Endodermal cell (in vitro differentiated cells): ENCODE measurements around the gene LILRA5. TPM values are rescaled to one million over a fixed set of nuclear protein-coding genes. Genes with fewer than 3 reads are reported as not detected.
"Not testable (repeated sequence)": the region's sequence is repeated elsewhere in the genome, so short reads cannot be mapped to it uniquely, and the experiment has no call there.

Source experiments
- DNase-seq: peaks from one replicate; pipeline ENCODE4 v3.0.0-alpha.2; 2017
- H3K27ac ChIP-seq: 2 replicates; pipeline ENCODE4 v1.5.1; 2013; ENCODE audit warnings: mild to moderate bottlenecking, low read depth, low read length, moderate library complexity
- H3K27me3 ChIP-seq: 2 replicates; pipeline ENCODE4 v1.6.1; 2013; ENCODE audit warnings: mild to moderate bottlenecking, low read length, moderate library complexity; ENCODE audit not compliant: insufficient read depth, control insufficient read depth, poor library complexity, severe bottlenecking
- H3K36me3 ChIP-seq: 2 replicates; pipeline ENCODE4 v1.7.0; 2013; ENCODE audit warnings: mild to moderate bottlenecking, low read length, moderate library complexity; ENCODE audit not compliant: control insufficient read depth, insufficient read depth
- H3K4me1 ChIP-seq: one replicate; pipeline ENCODE4 v1.7.0; 2013; ENCODE audit warnings: low read length; ENCODE audit not compliant: control insufficient read depth, insufficient read depth
- H3K4me3 ChIP-seq: 2 replicates; pipeline ENCODE4 v1.5.1; 2013; ENCODE audit warnings: mild to moderate bottlenecking, low read length, moderate library complexity
- H3K9ac ChIP-seq: 2 replicates; pipeline ENCODE4 v1.6.1; 2013; ENCODE audit warnings: mild to moderate bottlenecking, low read length, moderate library complexity; ENCODE audit not compliant: poor library complexity, severe bottlenecking; ENCODE audit errors: extremely low read depth
- H3K9me3 ChIP-seq: 2 replicates; pipeline ENCODE4 v1.6.1; 2013; ENCODE audit warnings: mild to moderate bottlenecking, low read length, moderate library complexity; ENCODE audit not compliant: control insufficient read depth
- H3K27ac Mint-ChIP-seq: 2 replicates; pipeline ENCODE4 v1.8.0; 2020; ENCODE audit warnings: mixed read lengths
- H3K27me3 Mint-ChIP-seq: 2 replicates; pipeline ENCODE4 v1.8.0; 2021; ENCODE audit warnings: mild to moderate bottlenecking, mixed read lengths; ENCODE audit not compliant: insufficient read depth
- H3K36me3 Mint-ChIP-seq: 2 replicates; pipeline ENCODE4 v1.8.0; 2020; ENCODE audit warnings: low read depth, mixed read lengths
- H3K4me1 Mint-ChIP-seq: 2 replicates; pipeline ENCODE4 v1.8.0; 2020; ENCODE audit warnings: mixed read lengths
- H3K4me3 Mint-ChIP-seq: 2 replicates; pipeline ENCODE4 v1.8.0; 2020; ENCODE audit warnings: mild to moderate bottlenecking, moderate library complexity, mixed read lengths
- H3K9me3 Mint-ChIP-seq: 2 replicates; pipeline ENCODE4 v1.8.0; 2020; ENCODE audit warnings: mild to moderate bottlenecking, mixed read lengths
- CTCF ChIP-seq: fragments of 200-600 bp; sonication (generic); conservative IDR thresholded peaks from 2 replicates; pipeline ENCODE4 v1.5.0; 2021; ENCODE audit warnings: antibody characterized with exemption, mild to moderate bottlenecking
- WGBS, 2 experiments: methylation state at CpG; one replicate each; pipeline versions ENCODE4 v1.1.5 to v1.1.7; 2013; ENCODE audit warnings: missing lambda C conversion rate in 2 of 2, mixed read lengths in 1 of 2; ENCODE audit not compliant: insufficient coverage in 1 of 2, insufficient read length in 1 of 2; 5-methylcytosine and 5-hydroxymethylcytosine counted together
- total RNA-seq, 2 donors: library from RNA; stranded (reverse); fragmentation: NEBNext Ultra II Directional in 1 of 2; extraction: Animal tissue kit (Norgen Biotek cat#: 25700) in 1 of 2; gene quantifications; 2 replicates in 1 of 2; 3 replicates in 1 of 2; pipeline ENCODE4 v1.2.1, GENCODE V29; 2021

The LILRA5 gene
- total RNA-seq, 2 donors from 2014 or later: not detected

DNA sequence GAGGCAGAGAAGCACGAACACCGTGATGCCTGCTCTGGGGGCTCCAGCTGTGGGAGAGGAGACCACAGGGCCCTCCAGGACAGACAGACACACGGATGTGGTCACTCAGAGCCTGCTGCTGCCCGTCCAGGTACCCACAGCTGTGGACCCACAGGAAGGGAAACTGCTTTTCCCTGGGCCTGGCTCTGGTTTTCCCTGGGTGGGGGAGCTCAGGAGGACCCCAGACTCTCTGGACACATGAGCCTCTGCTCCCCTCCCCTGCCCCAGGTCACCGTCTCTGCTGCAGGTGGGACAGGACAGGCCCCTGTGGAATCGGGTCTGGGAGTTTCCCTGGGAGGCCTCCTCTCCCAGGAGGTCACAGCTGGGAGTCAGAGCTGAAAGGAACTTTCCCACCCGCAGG is 18.7 kb upstream of the LILRA5 start:
- no peak overlapping the region for H3K27ac ChIP-seq
- H3K9ac ChIP-seq: no peak overlapping the region
- no peaks in the 10 kb centered on the region for H3K9me3 Mint-ChIP-seq
- no peaks in the 10 kb centered on the region for H3K4me1 ChIP-seq
- H3K27ac Mint-ChIP-seq: no peak overlapping the region
- no peaks in the 10 kb centered on the region for H3K27me3 ChIP-seq
- H3K4me3 ChIP-seq: no peak overlapping the region
- DNase-seq: no peak
- H3K36me3 Mint-ChIP-seq: no peaks in the 10 kb centered on the region
- H3K9me3 ChIP-seq: no peaks in the 10 kb centered on the region
- no peaks in the 10 kb centered on the region for H3K36me3 ChIP-seq
- no peak overlapping the region for H3K4me3 Mint-ChIP-seq
- peaks cover 8% of the 10 kb centered on the region for H3K4me1 Mint-ChIP-seq
- 89% methylated on average over 6 of the region's 7 CpGs; no CpG with 5 or more reads in 1 of the 2 experiments for WGBS, 2 experiments
- no peak for TF ChIP-seq CTCF
- peaks cover 5% of the 10 kb centered on the region for H3K27me3 Mint-ChIP-seq

DNA sequence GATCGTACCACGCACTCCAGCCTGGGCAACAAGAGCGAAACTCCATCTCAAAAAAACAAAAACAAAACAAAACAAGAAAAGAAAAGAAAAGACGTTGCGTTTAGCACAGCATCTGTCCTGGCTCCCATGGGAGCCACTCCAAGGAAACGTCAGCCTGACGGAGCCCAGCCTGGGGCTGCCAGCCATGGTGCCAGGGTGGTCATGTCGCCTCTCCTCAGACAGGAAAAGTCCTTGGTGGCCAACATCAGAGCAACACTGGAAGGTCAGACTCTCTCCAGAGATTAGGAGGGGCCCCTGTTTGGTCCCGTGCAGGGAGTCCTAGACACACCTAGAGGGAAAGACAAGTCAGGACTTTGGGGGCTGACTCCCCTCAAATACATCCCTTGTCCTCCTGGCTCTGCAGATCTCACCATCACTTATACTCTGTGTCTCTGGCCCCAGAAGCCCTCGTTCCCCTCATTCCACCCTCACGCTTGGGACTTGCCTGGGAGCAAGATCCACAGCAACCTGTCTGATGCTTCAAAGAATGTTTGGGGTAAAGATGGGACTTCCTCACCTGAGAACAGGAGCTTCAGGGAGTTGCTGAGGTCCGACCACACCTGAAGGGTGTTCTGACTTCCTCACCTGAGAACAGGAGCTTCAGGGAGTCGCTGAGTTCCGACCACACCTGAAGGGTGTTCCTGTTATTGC is 16.7 kb upstream of the LILRA5 start:
- peaks cover 5% of the 10 kb centered on the region for H3K27me3 Mint-ChIP-seq
- WGBS, 2 experiments: 85 to 89% methylated on average over 8 to 14 of the region's 14 CpGs
- Histone ChIP-seq H3K36me3 (no peaks in the 10 kb centered on the region), H3K4me1 (no peaks in the 10 kb centered on the region), H3K27ac (no peak overlapping the region), H3K9me3 (no peaks in the 10 kb centered on the region), H3K27me3 (no peaks in the 10 kb centered on the region), H3K4me3 (no peak overlapping the region), H3K9ac (no peak overlapping the region)
- H3K4me3 Mint-ChIP-seq: no peak overlapping the region
- H3K36me3 Mint-ChIP-seq: no peaks in the 10 kb centered on the region
- no peak for DNase-seq
- no peak overlapping the region for H3K27ac Mint-ChIP-seq
- no peak for TF ChIP-seq CTCF
- no peaks in the 10 kb centered on the region for H3K9me3 Mint-ChIP-seq
- H3K4me1 Mint-ChIP-seq: no peaks in the 10 kb centered on the region

DNA sequence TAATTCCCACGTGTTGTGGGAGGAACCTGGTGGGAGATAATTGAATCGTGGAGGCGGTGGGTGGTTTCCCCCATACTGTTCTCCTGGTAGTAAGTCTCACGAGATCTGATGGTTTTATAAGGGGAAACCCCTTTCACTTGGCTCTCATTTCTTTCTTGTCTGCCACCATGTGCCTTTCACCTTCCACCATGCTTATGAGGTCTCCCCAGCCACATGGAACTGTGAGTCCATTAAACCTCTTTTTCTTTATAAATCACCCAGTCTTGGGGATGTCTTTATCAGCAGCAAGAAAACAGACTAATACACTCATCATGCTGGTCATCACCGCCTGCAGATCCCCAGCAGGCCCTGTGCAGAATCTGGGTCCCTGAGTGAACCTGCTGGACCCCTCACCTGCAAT is 15.8 kb upstream of the LILRA5 start:
- not testable (repeated sequence) for H3K4me1 ChIP-seq, DNase-seq, H3K9ac ChIP-seq, H3K27me3 Mint-ChIP-seq, H3K4me3 ChIP-seq, H3K27ac ChIP-seq, H3K36me3 ChIP-seq, H3K27ac Mint-ChIP-seq, H3K36me3 Mint-ChIP-seq, H3K9me3 Mint-ChIP-seq, H3K4me1 Mint-ChIP-seq, H3K4me3 Mint-ChIP-seq, H3K9me3 ChIP-seq, H3K27me3 ChIP-seq
- WGBS, 2 experiments: 75 to 85% methylated on average over 2 to 5 of the region's 5 CpGs

DNA sequence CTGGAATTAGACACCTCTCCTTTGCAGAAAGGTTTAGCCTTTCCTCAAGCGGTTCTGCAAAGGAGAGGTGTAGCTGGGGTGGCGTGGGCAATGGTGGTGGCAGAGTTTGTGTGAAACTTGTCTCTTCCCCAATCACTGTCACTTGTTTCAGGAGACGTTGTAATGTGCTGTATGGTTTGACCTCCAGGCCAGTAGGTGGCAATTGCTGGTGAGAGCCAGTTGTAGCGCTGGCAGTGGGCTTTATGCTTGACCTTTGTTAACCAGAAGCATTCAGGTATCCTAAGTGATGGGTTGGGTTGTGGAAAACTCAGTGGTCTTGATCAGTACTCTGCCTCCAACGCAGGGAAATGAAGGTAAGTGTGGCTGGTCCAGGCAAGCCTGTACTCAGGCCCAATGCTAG is 12.7 kb upstream of the LILRA5 start:
- TF ChIP-seq CTCF: no peak
- Mint-ChIP-seq H3K27me3 (peaks cover 8% of the 10 kb centered on the region), H3K4me3 (no peak overlapping the region), H3K27ac (no peak overlapping the region), H3K36me3 (no peaks in the 10 kb centered on the region), H3K4me1 (no peaks in the 10 kb centered on the region), H3K9me3 (peaks cover 22% of the 10 kb centered on the region)
- DNase-seq: no peak
- H3K4me1 ChIP-seq: no peaks in the 10 kb centered on the region
- H3K4me3 ChIP-seq: no peak overlapping the region
- H3K27ac ChIP-seq: no peak overlapping the region
- no peaks in the 10 kb centered on the region for H3K36me3 ChIP-seq
- WGBS, 2 experiments: 40 to 82% methylated on average over 1 to 5 of the region's 5 CpGs
- H3K27me3 ChIP-seq: no peaks in the 10 kb centered on the region
- peaks cover 8% of the 10 kb centered on the region for H3K9me3 ChIP-seq
- no peak overlapping the region for H3K9ac ChIP-seq
